Kidney epithelial cell (primary cell): ENCODE measurements around the gene TNN. TPM values are rescaled to one million over a fixed set of nuclear protein-coding genes. Genes with fewer than 3 reads are reported as not detected.

Source experiments
- DNase-seq: peaks from one replicate; pipeline ENCODE4 v3.0.0-alpha.2; 2010; ENCODE audit warnings: low read depth
- H3K27me3 ChIP-seq: 2 replicates; pipeline ENCODE4 v1.6.0; 2011; ENCODE audit warnings: low read length; ENCODE audit not compliant: control insufficient read depth, insufficient read depth
- H3K36me3 ChIP-seq: 2 replicates; pipeline ENCODE4 v1.5.1; 2011; ENCODE audit warnings: low read length; ENCODE audit not compliant: control insufficient read depth, insufficient read depth
- H3K4me3 ChIP-seq: 2 replicates; pipeline ENCODE4 v1.5.1; 2011; ENCODE audit warnings: low read depth, mild to moderate bottlenecking, control low read depth, low read length
- CTCF ChIP-seq: IDR thresholded peaks from 2 replicates; pipeline ENCODE4 v1.5.1; 2011; ENCODE audit warnings: mild to moderate bottlenecking, moderate library complexity, low read length, control low read depth, inconsistent platforms; ENCODE audit not compliant: insufficient read depth, poor library complexity, severe bottlenecking
- total RNA-seq: library from RNA; depleted of rRNA; stranded (reverse); fragments of >200 nt; gene quantifications from 2 replicates; pipeline ENCODE4 v1.2.3, GENCODE V29; 2015

Gene TNN
- total RNA-seq, 1 donor from 2014 or later, result not detected

GRCh38 chr1:175163702-175164101 is 96.1 kb downstream of the TNN start:
- H3K4me3 ChIP-seq, result no peak overlapping the region
- DNase-seq, result no peak
- no peaks in the 10 kb centered on the region for H3K36me3 ChIP-seq
- no peak for TF ChIP-seq CTCF
- H3K27me3 ChIP-seq, result no peaks in the 10 kb centered on the region

GRCh38 chr1:175164751-175165150 is 97.1 kb downstream of the TNN start:
- TF ChIP-seq CTCF, result no peak
- H3K4me3 ChIP-seq, result no peak overlapping the region
- no peak for DNase-seq
- no peaks in the 10 kb centered on the region for H3K36me3 ChIP-seq
- H3K27me3 ChIP-seq, result no peaks in the 10 kb centered on the region

GRCh38 chr1:175166746-175167145 is 99.1 kb downstream of the TNN start:
- Histone ChIP-seq H3K27me3 (no peaks in the 10 kb centered on the region), H3K4me3 (no peak overlapping the region), H3K36me3 (no peaks in the 10 kb centered on the region)
- no peak for TF ChIP-seq CTCF
- DNase-seq, result no peak

GRCh38 chr1:175167861-175168260 is 100.2 kb downstream of the TNN start:
- no peak overlapping the region for H3K4me3 ChIP-seq
- no peaks in the 10 kb centered on the region for H3K36me3 ChIP-seq
- no peak for TF ChIP-seq CTCF
- DNase-seq, result no peak
- H3K27me3 ChIP-seq, result no peaks in the 10 kb centered on the region

- Histone ChIP-seq H3K36me3 (no peaks in the 10 kb centered on the region), H3K27me3 (no peaks in the 10 kb centered on the region), H3K4me3 (no peak overlapping the region)
- no peak for DNase-seq
- no peak for TF ChIP-seq CTCF
Measured at GRCh38 chr1:175168782-175169181, 101.1 kb downstream of the TNN start.

- TF ChIP-seq CTCF, result no peak
- Histone ChIP-seq H3K4me3 (no peak overlapping the region), H3K27me3 (no peaks in the 10 kb centered on the region), H3K36me3 (no peaks in the 10 kb centered on the region)
- peak; percentile 31 for DNase-seq
Measured at GRCh38 chr1:175169286-175170018, 101.8 kb downstream of the TNN start.
